HT-29 (cell line): ENCODE results near the gene SLC22A6. TPM values are rescaled to one million over a fixed set of nuclear protein-coding genes. Genes with fewer than 3 reads are reported as not detected.

ENCODE experiments used
- DNase-seq: peaks from one replicate; pipeline ENCODE4 v3.0.0-alpha.2; 2015; ENCODE audit warnings: low spot score
- small RNA-seq: library from RNA; depleted of rRNA; stranded (forward); fragments of <200 nt; gene quantifications from one replicate; pipeline ENCODE3, GENCODE V24; 2014
- total RNA-seq: library from RNA; depleted of rRNA; stranded (reverse); fragments of >200 nt; shearing (Covaris generic); gene quantifications from 2 replicates; pipeline ENCODE4 v1.2.3, GENCODE V29; 2014; rRNA removed

SLC22A6 gene
- total RNA-seq, 1 experiment from 2014 or later: not detected

- DNase-seq: no peak
Measured at GRCh38 chr11:62933285-62933684, 51.5 kb downstream of the SLC22A6 start.

GRCh38 chr11:62931499-62932278 is 53.1 kb downstream of the SLC22A6 start:
- DNase-seq: no peak

- DNase-seq: no peak
Measured at GRCh38 chr11:62930666-62931065, 54.1 kb downstream of the SLC22A6 start.

- no peak for DNase-seq
Measured at GRCh38 chr11:62930157-62930556, 54.6 kb downstream of the SLC22A6 start.

GRCh38 chr11:62928011-62928410 is 56.8 kb downstream of the SLC22A6 start:
- no peak for DNase-seq

- no peak for DNase-seq
Measured at GRCh38 chr11:62926680-62927455, 57.9 kb downstream of the SLC22A6 start.

Small RNA genes within 50 kb of the gene (small RNA-seq; reads per million reads assigned to genes)
- not detected for gene RN7SL259P

Other genes with a start within 250 kb of the SLC22A6 start
- 10.6 and 13.1 TPM in 2 replicates for gene ZBTB3, start 230.8 kb downstream of the SLC22A6 start, total RNA-seq
- gene POLR2G, start 223.4 kb downstream of the SLC22A6 start, total RNA-seq: 138 and 141 TPM in 2 replicates
- gene TAF6L, start 213.6 kb downstream of the SLC22A6 start, total RNA-seq: 57.9 and 71.7 TPM in 2 replicates
- 87.6 and 114 TPM in 2 replicates for gene TMEM179B, start 197.6 kb downstream of the SLC22A6 start, total RNA-seq
- gene TMEM223, start 193.0 kb downstream of the SLC22A6 start, total RNA-seq: 77.3 and 79.3 TPM in 2 replicates
- 24.4 and 31.7 TPM in 2 replicates for gene NXF1, start 179.5 kb downstream of the SLC22A6 start, total RNA-seq
- 64.6 and 80.6 TPM in 2 replicates for gene STX5, start 152.9 kb downstream of the SLC22A6 start, total RNA-seq
- 0.61 TPM in 1 of 2 replicates, not detected in the other for gene TEX54, start 152.1 kb downstream of the SLC22A6 start, total RNA-seq
- 183 and 191 TPM in 2 replicates for gene WDR74, start 145.4 kb downstream of the SLC22A6 start, total RNA-seq
- gene SLC3A2, start 104.1 kb downstream of the SLC22A6 start, total RNA-seq: 418 and 438 TPM in 2 replicates
- gene CHRM1, start 63.6 kb downstream of the SLC22A6 start, total RNA-seq: 0.18 TPM in 1 of 2 replicates, not detected in the other
- gene SLC22A8, start 30.9 kb upstream of the SLC22A6 start, total RNA-seq: not detected in 2 replicates
- gene SLC22A24, start 159.3 kb upstream of the SLC22A6 start, total RNA-seq: not detected in 2 replicates